H1 (cell line): ENCODE data around the gene ZNF316. TPM values are rescaled to one million over a fixed set of nuclear protein-coding genes. Genes with fewer than 3 reads are reported as not detected.
"Not testable (repeated sequence)": the region's sequence is repeated elsewhere in the genome, so short reads cannot be mapped to it uniquely, and the experiment has no call there.

Source experiments
- CTCF ChIA-PET: fragments of 300-600 bp; sonication (Branson Sonifier 250); formaldehyde crosslinking; loops from one replicate; lab custom pipeline; 2021; ENCODE audit not compliant: partially characterized antibody; lab: Charles Lee
- POLR2A ChIA-PET: fragments of 300-600 bp; sonication (Branson Sonifier 250); formaldehyde crosslinking; loops from one replicate; lab custom pipeline; 2021; ENCODE audit warnings: inconsistent platforms; ENCODE audit not compliant: partially characterized antibody; lab: Charles Lee
- DNase-seq, 2 experiments: peaks; one replicate each; pipeline versions ENCODE4 v3.0.0 to v3.0.0-alpha.2; 2010 to 2022; ENCODE audit warnings: low spot score in 2 of 2, low read depth in 1 of 2, mixed read lengths in 1 of 2
- FAIRE-seq: peaks from 2 replicates; lab custom pipeline; 2011; peaks lifted over from hg19 to GRCh38; lab: Jason Lieb, UNC
- H2AFZ ChIP-seq: 2 replicates; pipeline ENCODE4 v1.8.1; 2012; ENCODE audit warnings: low read length, inconsistent platforms
- H2AK5ac ChIP-seq: 2 replicates; pipeline ENCODE4 v1.6.1; 2013; ENCODE audit warnings: low read depth, low read length
- H2BK120ac ChIP-seq: replicated peaks from 2 replicates; pipeline ENCODE3; 2013; ENCODE audit warnings: low read depth, low read length, inconsistent platforms
- H2BK12ac ChIP-seq: 2 replicates; pipeline ENCODE4 v1.6.1; 2013; ENCODE audit warnings: low read depth, low read length
- H2BK15ac ChIP-seq: 2 replicates; pipeline ENCODE4 v1.6.1; 2013; ENCODE audit warnings: low read length
- H2BK20ac ChIP-seq: 2 replicates; pipeline ENCODE4 v1.6.1; 2013; ENCODE audit warnings: low read length
- H2BK5ac ChIP-seq: 2 replicates; pipeline ENCODE4 v1.6.1; 2013; ENCODE audit warnings: low read depth, low read length
- H3K14ac ChIP-seq: 2 replicates; pipeline ENCODE4 v1.6.1; 2013; ENCODE audit warnings: inconsistent platforms; ENCODE audit not compliant: insufficient read length
- H3K18ac ChIP-seq: 2 replicates; pipeline ENCODE4 v1.6.1; 2013; ENCODE audit warnings: low read length; ENCODE audit errors: extremely low read depth
- H3K23ac ChIP-seq: 2 replicates; pipeline ENCODE4 v1.6.1; 2013; ENCODE audit warnings: inconsistent platforms; ENCODE audit not compliant: insufficient read length
- H3K23me2 ChIP-seq: 2 replicates; pipeline ENCODE4 v1.6.1; 2013; ENCODE audit warnings: low read depth, low read length
- H3K27ac ChIP-seq: 2 replicates; pipeline ENCODE4 v1.6.1; 2011; ENCODE audit warnings: low read depth, low read length, inconsistent platforms
- H3K27me3 ChIP-seq, 4 experiments: replicated peaks in 1 of 4; 1 replicate in 1 of 4; 2 replicates in 3 of 4; pipeline versions ENCODE4 v1.6.1 to v1.8.1; 2011 to 2013; ENCODE audit warnings: low read length in 3 of 4, mild to moderate bottlenecking in 3 of 4, inconsistent platforms in 2 of 4, mixed read lengths in 2 of 4, moderate library complexity in 1 of 4; ENCODE audit not compliant: control insufficient read depth in 3 of 4, insufficient read depth in 3 of 4; ENCODE audit errors: extremely low read depth in 1 of 4
- H3K36me3 ChIP-seq, 4 experiments: 2 replicates each; pipeline versions ENCODE4 v1.6.1 to v1.8.1; 2011 to 2013; ENCODE audit warnings: mild to moderate bottlenecking in 4 of 4, low read length in 3 of 4, moderate library complexity in 2 of 4, control low read depth in 1 of 4, inconsistent platforms in 1 of 4; ENCODE audit not compliant: insufficient read depth in 4 of 4, control insufficient read depth in 2 of 4
- H3K4ac ChIP-seq: replicated peaks from 2 replicates; pipeline ENCODE3; 2013; ENCODE audit warnings: low read length, low read depth, mixed read lengths, inconsistent platforms; ENCODE audit not compliant: insufficient read length
- H3K4me1 ChIP-seq, 4 experiments: replicated peaks in 1 of 4; 1 replicate in 1 of 4; 2 replicates in 3 of 4; pipeline versions ENCODE4 v1.6.1 to v1.8.1; 2011 to 2013; ENCODE audit warnings: low read length in 3 of 4, inconsistent platforms in 2 of 4, mixed read lengths in 1 of 4; ENCODE audit not compliant: insufficient read depth in 4 of 4, control insufficient read depth in 3 of 4
- H3K4me2 ChIP-seq, 2 experiments: 2 replicates each; pipeline versions ENCODE4 v1.6.1 to v1.8.1; 2011 to 2013; ENCODE audit warnings: low read depth in 2 of 2, low read length in 2 of 2, control low read depth in 1 of 2, inconsistent platforms in 1 of 2, mild to moderate bottlenecking in 1 of 2; ENCODE audit not compliant: insufficient read depth in 1 of 2
- H3K4me3 ChIP-seq, 4 experiments: fragments of 200-600, 300-600 bp in 1 of 4; sonication (generic), shearing (Covaris generic), sonication (Bioruptor Twin) in 1 of 4; 2 replicates each; pipeline versions ENCODE4 v1.5.1 to v1.8.1; 2011 to 2016; ENCODE audit warnings: low read length in 4 of 4, low read depth in 3 of 4, control low read depth in 2 of 4, inconsistent platforms in 2 of 4, mild to moderate bottlenecking in 2 of 4, mixed read lengths in 1 of 4, moderate library complexity in 1 of 4; ENCODE audit not compliant: insufficient read depth in 2 of 4; ENCODE audit errors: extremely low read depth in 1 of 4
- H3K56ac ChIP-seq: replicated peaks from 2 replicates; pipeline ENCODE3; 2013; ENCODE audit warnings: low read depth, mild to moderate bottlenecking, mixed read lengths, low read length, inconsistent platforms; ENCODE audit not compliant: insufficient read length
- H3K79me1 ChIP-seq: 2 replicates; pipeline ENCODE4 v1.6.1; 2013; ENCODE audit warnings: low read depth, low read length, control low read depth
- H3K79me2 ChIP-seq, 2 experiments: 2 replicates each; pipeline versions ENCODE4 v1.6.1 to v1.8.1; 2012 to 2013; ENCODE audit warnings: low read length in 2 of 2, mild to moderate bottlenecking in 2 of 2, inconsistent platforms in 1 of 2; ENCODE audit not compliant: insufficient read depth in 2 of 2, control insufficient read depth in 1 of 2
- H3K9ac ChIP-seq, 4 experiments: replicated peaks in 1 of 4; 1 replicate in 1 of 4; 2 replicates in 3 of 4; pipeline versions ENCODE4 v1.6.1 to v1.8.1; 2011 to 2013; ENCODE audit warnings: low read depth in 3 of 4, low read length in 3 of 4, control low read depth in 2 of 4, mild to moderate bottlenecking in 2 of 4, moderate library complexity in 2 of 4, inconsistent platforms in 1 of 4; ENCODE audit errors: extremely low read depth in 1 of 4
- H3K9me3 ChIP-seq, 2 experiments: 2 replicates each; pipeline versions ENCODE4 v1.6.1 to v1.8.1; 2012 to 2013; ENCODE audit warnings: mild to moderate bottlenecking in 2 of 2, moderate library complexity in 2 of 2, control low read depth in 1 of 2, inconsistent platforms in 1 of 2, low read depth in 1 of 2, low read length in 1 of 2, mixed read lengths in 1 of 2; ENCODE audit not compliant: insufficient read depth in 2 of 2
- H4K20me1 ChIP-seq, 2 experiments: replicated peaks in 1 of 2; 2 replicates each; pipeline versions ENCODE3 to v1.8.1; 2011 to 2013; ENCODE audit warnings: inconsistent platforms in 2 of 2, low read length in 2 of 2, mild to moderate bottlenecking in 1 of 2; ENCODE audit not compliant: insufficient read depth in 2 of 2, control insufficient read depth in 1 of 2
- H4K5ac ChIP-seq: 2 replicates; pipeline ENCODE4 v1.6.1; 2013; ENCODE audit warnings: low read length, low read depth, mixed read lengths, inconsistent platforms; ENCODE audit not compliant: insufficient read length
- H4K8ac ChIP-seq: 2 replicates; pipeline ENCODE4 v1.8.0; 2013; ENCODE audit warnings: mild to moderate bottlenecking, moderate library complexity, low read length, inconsistent platforms; ENCODE audit not compliant: insufficient read depth; ENCODE audit errors: extremely low read depth
- H4K91ac ChIP-seq: replicated peaks from 2 replicates; pipeline ENCODE3; 2013; ENCODE audit warnings: low read length, mixed read lengths, inconsistent platforms; ENCODE audit not compliant: insufficient read length
- NRF1 ChIP-seq: IDR thresholded peaks from 2 replicates; pipeline ENCODE4 v1.6.1; 2011; ENCODE audit warnings: mild to moderate bottlenecking, low read depth, low read length, improper control_type of control experiment
- WGBS, 2 experiments: shearing (Covaris generic) in 1 of 2; methylation state at CpG; one replicate each; pipeline versions ENCODE4 v1.1.6 to v1.1.7; 2013 to 2015; ENCODE audit warnings: low lambda C conversion rate in 2 of 2, mixed read lengths in 2 of 2, inconsistent platforms in 1 of 2, low coverage in 1 of 2, missing lambda C conversion rate in 1 of 2; ENCODE audit not compliant: insufficient replicate concordance in 2 of 2, insufficient coverage in 1 of 2, insufficient read length in 1 of 2; ENCODE audit errors: extremely low coverage in 1 of 2, missing lambda C conversion rate in 1 of 2; 5-methylcytosine and 5-hydroxymethylcytosine counted together
- polyA plus RNA-seq, 7 experiments: library from polyadenylated mRNA; depleted of rRNA in 3 of 7; stranded (reverse) in 5 of 7; unstranded in 2 of 7; fragments of >200 nt in 5 of 7; fragments of 200-250 nt in 2 of 7; gene quantifications; 1 replicate in 5 of 7; 2 replicates in 1 of 7; 4 replicates in 1 of 7; pipeline versions ENCODE4 v1.2.1 to v1.2.3, GENCODE V29; 2011 to 2013; ENCODE audit warnings: missing spikeins in 2 of 7, mixed read lengths in 2 of 7
- total RNA-seq: library from RNA; stranded (reverse); fragmentation: NEBNext Ultra II Directional; extraction: Animal tissue kit (Norgen Biotek cat#: 25700); gene quantifications from 2 replicates; pipeline ENCODE4 v1.2.1, GENCODE V29; 2021

ZNF316 gene
- total and polyA plus RNA-seq, 2 of the 8 experiments (the other 6 are each of a cell fraction or from before 2014, with no cell fraction given) = 3.6 to 13.7 TPM

- H3K27me3 ChIP-seq = no peaks in the 10 kb centered on the region
- H3K4ac ChIP-seq = no peak overlapping the region
- ChIA-PET POLR2A (interaction anchor here (0.7 kb wide), 1 partner anchor 16 kb away, joined by 3 read pairs; no protein-coding TSS in a partner anchor), CTCF (interaction anchor here (0.9 kb wide), 1 partner anchor 65 kb away, joined by 3 read pairs; no protein-coding TSS in a partner anchor)
- H3K79me1 ChIP-seq = no peaks in the 10 kb centered on the region
- no peaks in the 10 kb centered on the region for H4K20me1 ChIP-seq
- H4K8ac ChIP-seq = no peak overlapping the region
- no peak for DNase-seq
- no peak for FAIRE-seq
- H3K4me1 ChIP-seq = peaks cover 0 to 9% (median 2%) of the 10 kb centered on the region in 4 experiments; a peak in 3 of 7 replicates
- H2BK20ac ChIP-seq = no peak overlapping the region
- no peak overlapping the region for H3K9ac ChIP-seq
- no peak overlapping the region for H3K18ac ChIP-seq
- no peak overlapping the region for H2AFZ ChIP-seq
- H3K14ac ChIP-seq = no peak overlapping the region
- H2BK12ac ChIP-seq = no peak overlapping the region
- H3K27ac ChIP-seq = no peak overlapping the region
- H4K5ac ChIP-seq = no peak overlapping the region
- WGBS, 2 experiments = 92% methylated on average over 8 of the region's 8 CpGs; no CpG with 5 or more reads in 1 of the 2 experiments
- H3K4me3 ChIP-seq = no peak overlapping the region
- no peak overlapping the region for H3K56ac ChIP-seq
- no peaks in the 10 kb centered on the region for H3K36me3 ChIP-seq
- H3K4me2 ChIP-seq = no peak overlapping the region
- no peak overlapping the region for H2BK15ac ChIP-seq
- H2BK120ac ChIP-seq = no peak overlapping the region
- H3K23me2 ChIP-seq = no peaks in the 10 kb centered on the region; the same call in 1 of the 2 replicates
- H3K79me2 ChIP-seq = no peaks in the 10 kb centered on the region
- H3K23ac ChIP-seq = no peak overlapping the region
- no peak overlapping the region for H4K91ac ChIP-seq
- no peak overlapping the region for H2AK5ac ChIP-seq
- TF ChIP-seq NRF1 = no peak
- H2BK5ac ChIP-seq = no peak overlapping the region
- no peaks in the 10 kb centered on the region for H3K9me3 ChIP-seq
These were observed 3.1 kb upstream of the ZNF316 start for GRCh38 chr7:6634021-6634420.

GRCh38 chr7:6634971-6635370 is 2.1 kb upstream of the ZNF316 start:
- H3K14ac ChIP-seq, H3K18ac ChIP-seq, H3K9me3 ChIP-seq, H3K56ac ChIP-seq, H4K91ac ChIP-seq, H2BK120ac ChIP-seq, H2AK5ac ChIP-seq, H3K9ac ChIP-seq, H2BK5ac ChIP-seq, H3K36me3 ChIP-seq, H3K27ac ChIP-seq, H2AFZ ChIP-seq, H3K23ac ChIP-seq, H4K20me1 ChIP-seq, H4K8ac ChIP-seq, H3K79me2 ChIP-seq, H2BK12ac ChIP-seq, H3K4me3 ChIP-seq, DNase-seq, H2BK20ac ChIP-seq, POLR2A ChIA-PET, H3K23me2 ChIP-seq, H3K4ac ChIP-seq, H4K5ac ChIP-seq, H3K4me1 ChIP-seq, FAIRE-seq, H3K4me2 ChIP-seq, H3K27me3 ChIP-seq, H2BK15ac ChIP-seq, H3K79me1 ChIP-seq: not testable (repeated sequence)
- CTCF ChIA-PET = interaction anchor here (0.9 to 1.6 kb wide), 2 partner anchors 9 to 64 kb away, joined by 3 read pairs; no protein-coding TSS in a partner anchor
- WGBS, 2 experiments = 93% methylated on average over 4 of the region's 5 CpGs; no CpG with 5 or more reads in 1 of the 2 experiments
